K562 (cell line): ENCODE measurements around the gene F12.

Experiments used
- CTCF ChIP-seq, 3 experiments: IDR thresholded peaks in 2 of 3; conservative IDR thresholded peaks in 1 of 3; 2 replicates each; pipeline ENCODE4 v1.5.1; 2011 to 2012; ENCODE audit warnings: low read length in 3 of 3, mild to moderate bottlenecking in 3 of 3, control low read depth in 2 of 3, improper control_type of control experiment in 1 of 3, inconsistent platforms in 1 of 3, low read depth in 1 of 3, mixed read lengths in 1 of 3, moderate library complexity in 1 of 3; ENCODE audit not compliant: insufficient read depth in 2 of 3
- EZH2 ChIP-seq: IDR thresholded peaks from 2 replicates; pipeline ENCODE4 v1.6.1; 2012; ENCODE audit warnings: low read depth, mild to moderate bottlenecking, inconsistent platforms, low read length, borderline replicate concordance
- HDGF ChIP-seq: fragments of 450-650 bp; IDR thresholded peaks from 2 replicates; pipeline ENCODE4 v1.6.1; 2016
- POLR2A ChIP-seq: fragments of 450-650 bp; conservative IDR thresholded peaks from 2 replicates; pipeline ENCODE4 v1.6.1; 2016
- POLR2AphosphoS5 ChIP-seq: IDR thresholded peaks from 2 replicates; pipeline ENCODE4 v1.6.1; 2011; ENCODE audit warnings: mild to moderate bottlenecking, low read depth, low read length, moderate library complexity; ENCODE audit not compliant: control insufficient read depth, insufficient read depth
- REST ChIP-seq, 2 experiments: fragments of 450-650 bp; formaldehyde crosslinking in 1 of 2; IDR thresholded peaks; 2 replicates each; pipeline versions ENCODE4 v1.4.0 to v1.6.1; 2014 to 2020; ENCODE audit warnings: mild to moderate bottlenecking in 2 of 2, borderline replicate concordance in 1 of 2, low read depth in 1 of 2
- RHOXF2B ChIP-seq: fragments of 250-450 bp; sonication (Bioruptor Pico); conservative IDR thresholded peaks from 2 replicates; pipeline ENCODE4 v1.5.1; 2021
- TSHZ1 ChIP-seq: fragments of 250-450 bp; sonication (Bioruptor Pico); IDR thresholded peaks from 2 replicates; pipeline ENCODE4 v1.4.0; 2020; ENCODE audit warnings: mild to moderate bottlenecking, moderate library complexity
- ZNF146 ChIP-seq: IDR thresholded peaks from one replicate; pipeline ENCODE4 v1.6.1; 2018; ENCODE audit warnings: missing compliant biosample characterization; ENCODE audit not compliant: unreplicated experiment
- ZNF232 ChIP-seq: sonication (generic); formaldehyde crosslinking; IDR thresholded peaks from 2 replicates; pipeline ENCODE4 v1.8.0; 2022; ENCODE audit warnings: mild to moderate bottlenecking, missing genetic modification reagents
- ZNF274 ChIP-seq: IDR thresholded peaks from 2 replicates; pipeline ENCODE4 v1.6.1; 2011; ENCODE audit warnings: low read depth, mild to moderate bottlenecking, low read length, moderate library complexity, borderline replicate concordance

GRCh38 chr5:177433658-177434217 is 24.4 kb upstream of the F12 start:
- TF ChIP-seq POLR2AphosphoS5, result no peak
- TF ChIP-seq CTCF (IDR thresholded peaks at IDR 0.05 in 2 of 3, conservative IDR thresholded peaks at IDR 0.05 in 1 of 3; ENCODE audit: insufficient read depth in 2 of 3, low read depth in 1 of 3, low read length in 3 of 3), result no peak
- no peak for TF ChIP-seq ZNF146 (CRISPR knock-in tag)
- TF ChIP-seq ZNF274, result no peak
- no peak for TF ChIP-seq RHOXF2B (CRISPR knock-in tag)
- TF ChIP-seq REST (IDR thresholded peaks at IDR 0.05; ENCODE audit: borderline replicate concordance), result no peak
- no peak for TF ChIP-seq REST (CRISPR knock-in tag; IDR thresholded peaks at IDR 0.05; ENCODE audit: low read depth)
- no peak for TF ChIP-seq EZH2
- no peak for TF ChIP-seq ZNF232 (CRISPR knock-in tag)
- no peak for TF ChIP-seq HDGF
- TF ChIP-seq TSHZ1 (CRISPR knock-in tag), result no peak
- TF ChIP-seq POLR2A, result no peak
